H9 (cell line): ENCODE measurements around the gene NTN3. TPM values are rescaled to one million over a fixed set of nuclear protein-coding genes. Genes with fewer than 3 reads are reported as not detected.

Experiments
- DNase-seq: peaks from one replicate; pipeline ENCODE4 v3.0.0-alpha.2; 2017
- H2AFZ ChIP-seq: one replicate; pipeline ENCODE4 v1.6.1; 2013; ENCODE audit warnings: mild to moderate bottlenecking, low read length, control low read depth, moderate library complexity
- H2AK5ac ChIP-seq: 2 replicates; pipeline ENCODE4 v1.6.1; 2013; ENCODE audit warnings: low read length, control low read depth, mixed read lengths; ENCODE audit not compliant: insufficient read length
- H2BK120ac ChIP-seq: one replicate; pipeline ENCODE4 v1.6.1; 2013; ENCODE audit warnings: low read depth, mild to moderate bottlenecking, low read length, control low read depth, inconsistent platforms; ENCODE audit not compliant: poor library complexity, severe bottlenecking
- H2BK12ac ChIP-seq: 2 replicates; pipeline ENCODE4 v1.6.1; 2013; ENCODE audit warnings: low read length, control low read depth, mixed read lengths, low read depth; ENCODE audit not compliant: insufficient read length
- H2BK15ac ChIP-seq: 2 replicates; pipeline ENCODE4 v1.6.1; 2013; ENCODE audit warnings: low read depth, low read length, control low read depth
- H2BK20ac ChIP-seq: one replicate; pipeline ENCODE4 v1.6.1; 2013; ENCODE audit warnings: low read depth, mild to moderate bottlenecking, low read length, control low read depth, inconsistent platforms; ENCODE audit not compliant: poor library complexity, severe bottlenecking
- H2BK5ac ChIP-seq: 2 replicates; pipeline ENCODE4 v1.6.1; 2013; ENCODE audit warnings: low read length, control low read depth, mixed read lengths; ENCODE audit not compliant: insufficient read length
- H3K14ac ChIP-seq: 2 replicates; pipeline ENCODE4 v1.6.1; 2013; ENCODE audit warnings: low read length, control low read depth; ENCODE audit not compliant: insufficient read depth
- H3K18ac ChIP-seq: 2 replicates; pipeline ENCODE4 v1.6.1; 2013; ENCODE audit warnings: low read depth, mild to moderate bottlenecking, mixed read lengths, low read length, control low read depth; ENCODE audit not compliant: insufficient read length
- H3K23ac ChIP-seq: 2 replicates; pipeline ENCODE4 v1.6.1; 2013; ENCODE audit warnings: low read length, control low read depth, mixed read lengths, low read depth; ENCODE audit not compliant: insufficient read length
- H3K23me2 ChIP-seq: 2 replicates; pipeline ENCODE4 v1.6.1; 2013; ENCODE audit warnings: low read depth, mild to moderate bottlenecking, mixed read lengths, low read length, control low read depth; ENCODE audit not compliant: insufficient read length, poor library complexity, severe bottlenecking
- H3K27ac ChIP-seq: 2 replicates; pipeline ENCODE4 v1.5.1; 2013; ENCODE audit warnings: low read length, control low read depth, mixed read lengths, low read depth; ENCODE audit not compliant: insufficient read length
- H3K27me3 ChIP-seq: 2 replicates; pipeline ENCODE4 v1.6.1; 2013; ENCODE audit warnings: low read length, control low read depth, inconsistent platforms; ENCODE audit not compliant: insufficient read depth
- H3K4ac ChIP-seq: 2 replicates; pipeline ENCODE4 v1.6.1; 2013; ENCODE audit warnings: low read depth, mild to moderate bottlenecking, control low read depth, inconsistent platforms, low read length, moderate library complexity
- H3K4me1 ChIP-seq: 2 replicates; pipeline ENCODE4 v1.6.1; 2013; ENCODE audit warnings: low read length, control low read depth, inconsistent platforms; ENCODE audit not compliant: insufficient read depth
- H3K4me2 ChIP-seq: 2 replicates; pipeline ENCODE4 v1.6.1; 2013; ENCODE audit warnings: low read length, control low read depth, mixed read lengths; ENCODE audit not compliant: insufficient read length, insufficient read depth
- H3K56ac ChIP-seq: 2 replicates; pipeline ENCODE4 v1.6.1; 2013; ENCODE audit warnings: low read depth, mild to moderate bottlenecking, mixed read lengths, low read length, control low read depth; ENCODE audit not compliant: insufficient read length
- H3K79me1 ChIP-seq: 2 replicates; pipeline ENCODE4 v1.6.1; 2013; ENCODE audit warnings: low read depth, mild to moderate bottlenecking, moderate library complexity, low read length, control low read depth, inconsistent platforms; ENCODE audit not compliant: insufficient read depth, poor library complexity, severe bottlenecking
- H3K79me2 ChIP-seq: 2 replicates; pipeline ENCODE4 v1.6.1; 2013; ENCODE audit warnings: low read length, control low read depth, inconsistent platforms; ENCODE audit not compliant: insufficient read depth
- H3K9ac ChIP-seq: 2 replicates; pipeline ENCODE4 v1.6.1; 2013; ENCODE audit warnings: low read length, control low read depth, mixed read lengths; ENCODE audit not compliant: insufficient read length; ENCODE audit errors: extremely low read depth
- H3K9me3 ChIP-seq: one replicate; pipeline ENCODE4 v1.6.1; 2013; ENCODE audit warnings: low read depth, low read length, inconsistent platforms; ENCODE audit not compliant: control insufficient read depth
- H3T11ph ChIP-seq: one replicate; pipeline ENCODE4 v1.6.1; 2013; ENCODE audit warnings: mild to moderate bottlenecking, low read length, control low read depth, inconsistent platforms
- H4K20me1 ChIP-seq: one replicate; pipeline ENCODE4 v1.6.1; 2013; ENCODE audit not compliant: control insufficient read depth, insufficient read length, insufficient read depth
- H4K5ac ChIP-seq: 2 replicates; pipeline ENCODE4 v1.6.1; 2013; ENCODE audit warnings: low read depth, mild to moderate bottlenecking, mixed read lengths, low read length, control low read depth; ENCODE audit not compliant: insufficient read length
- H4K8ac ChIP-seq: replicated peaks from 2 replicates; pipeline ENCODE4 v1.6.1; 2013; ENCODE audit warnings: low read length, control low read depth, mixed read lengths, low read depth; ENCODE audit not compliant: insufficient read length
- H4K91ac ChIP-seq: 2 replicates; pipeline ENCODE4 v1.6.1; 2013; ENCODE audit warnings: low read depth, mild to moderate bottlenecking, moderate library complexity, mixed read lengths, low read length, control low read depth; ENCODE audit not compliant: insufficient read length
- H3K27ac Mint-ChIP-seq, 3 experiments: 2 replicates in 2 of 3; 3 replicates in 1 of 3; pipeline ENCODE4 v1.8.0; 2020 to 2021; ENCODE audit warnings: mixed read lengths in 3 of 3, mild to moderate bottlenecking in 1 of 3, moderate library complexity in 1 of 3
- H3K27me3 Mint-ChIP-seq: 2 replicates; pipeline ENCODE4 v1.8.0; 2021; ENCODE audit warnings: low read depth, mild to moderate bottlenecking, moderate library complexity, mixed read lengths
- H3K36me3 Mint-ChIP-seq, 3 experiments: 2 replicates in 2 of 3; 3 replicates in 1 of 3; pipeline ENCODE4 v1.8.0; 2020 to 2021; ENCODE audit warnings: low read depth in 3 of 3, mixed read lengths in 3 of 3; ENCODE audit not compliant: insufficient read depth in 1 of 3
- H3K4me1 Mint-ChIP-seq, 2 experiments: 2 replicates each; pipeline ENCODE4 v1.8.0; 2020; ENCODE audit warnings: mixed read lengths in 2 of 2
- H3K4me3 Mint-ChIP-seq, 2 experiments: 2 replicates in 1 of 2; 3 replicates in 1 of 2; pipeline ENCODE4 v1.8.0; 2020 to 2021; ENCODE audit warnings: mild to moderate bottlenecking in 2 of 2, mixed read lengths in 2 of 2, moderate library complexity in 1 of 2
- H3K9me3 Mint-ChIP-seq, 2 experiments: 2 replicates in 1 of 2; 3 replicates in 1 of 2; pipeline ENCODE4 v1.8.0; 2020; ENCODE audit warnings: mild to moderate bottlenecking in 2 of 2, mixed read lengths in 2 of 2, moderate library complexity in 1 of 2
- WGBS: extraction: QIAGEN DNeasy Blood & Tissue Kit; methylation state at CpG from one replicate; pipeline ENCODE4 v1.1.7; 2013; ENCODE audit warnings: missing lambda C conversion rate, low lambda C conversion rate, mixed read lengths; ENCODE audit not compliant: insufficient read length; ENCODE audit errors: extremely low coverage; 5-methylcytosine and 5-hydroxymethylcytosine counted together
- total RNA-seq: library from RNA; stranded (reverse); gene quantifications from 2 replicates; pipeline ENCODE4 v1.2.1, GENCODE V29; 2021
- TF ChIP-seq, protein P1 (sequence below): fragments of 200-600 bp; sonication (generic); conservative IDR thresholded peaks from 3 replicates; pipeline ENCODE4 v1.8.0; 2021; ENCODE audit warnings: antibody characterized with exemption, mild to moderate bottlenecking

NTN3 gene
- total RNA-seq, 1 experiment from 2014 or later: 1.3 TPM

DNA sequence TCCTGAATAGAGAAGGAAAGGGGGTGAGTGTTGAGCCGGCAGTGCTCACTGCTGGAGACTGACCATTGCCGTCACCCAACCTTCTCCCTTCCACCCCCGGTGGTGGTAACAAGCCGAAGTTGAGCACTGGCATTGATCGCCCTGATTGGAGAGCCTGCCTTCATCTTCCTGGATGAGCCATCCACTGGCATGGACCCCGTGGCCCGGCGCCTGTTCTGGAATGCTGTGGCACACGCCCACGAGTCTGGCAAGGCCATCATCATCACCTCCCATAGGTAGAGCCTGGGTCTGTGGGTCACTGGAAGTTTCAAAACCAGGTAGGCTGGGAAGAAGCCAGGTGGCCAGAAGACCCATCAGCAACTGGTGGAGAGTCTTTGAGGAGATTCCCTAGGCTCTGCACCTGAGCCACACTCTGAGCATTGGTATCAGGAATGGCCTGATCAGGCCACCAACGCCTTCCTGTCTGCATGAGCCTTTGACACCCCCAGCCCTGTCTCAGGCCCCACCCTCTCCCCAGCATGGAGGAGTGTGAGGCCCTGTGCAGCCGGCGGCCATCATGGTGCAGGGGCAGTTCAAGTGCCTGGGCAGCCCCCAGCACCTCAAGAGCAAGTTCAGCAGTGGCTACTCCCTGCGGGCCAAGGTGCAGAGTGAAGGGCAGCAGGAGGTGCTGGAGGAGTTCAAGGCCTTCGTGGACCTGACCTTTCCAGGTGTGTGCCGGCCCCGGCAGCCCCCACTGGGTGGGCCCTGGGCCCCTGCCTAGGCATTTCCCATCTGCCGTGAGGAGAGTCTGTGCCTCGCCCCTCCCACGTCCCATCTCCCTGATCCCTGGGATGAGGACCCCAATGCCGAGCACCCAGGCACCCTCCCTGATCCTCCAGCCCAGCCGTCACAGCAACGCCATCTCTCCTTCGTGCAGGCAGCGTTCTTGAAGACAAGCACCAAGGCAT is 46.8 kb upstream of the NTN3 start:
- WGBS: no CpG with 5 or more reads among the region's 25 CpGs

More for the DNA sequence above, 46.8 kb upstream of the NTN3 start:
- Histone ChIP-seq H3K79me1 (no peaks in the 10 kb centered on the region), H2BK15ac (no peak overlapping the region), H3K14ac (no peak overlapping the region), H4K5ac (no peak overlapping the region), H3K9ac (no peak overlapping the region), H2BK12ac (no peak overlapping the region), H4K8ac (no peak overlapping the region), H4K91ac (no peak overlapping the region), H2AFZ (no peak overlapping the region), H3T11ph (no peak overlapping the region), H3K27ac (no peak overlapping the region), H3K27me3 (no peaks in the 10 kb centered on the region; the same call in 1 of the 2 replicates), H3K23ac (no peak overlapping the region), H3K4ac (no peak overlapping the region), H3K79me2 (no peaks in the 10 kb centered on the region), H3K9me3 (no peaks in the 10 kb centered on the region), H2AK5ac (no peak overlapping the region), H2BK120ac (no peak overlapping the region), H3K4me1 (no peaks in the 10 kb centered on the region), H3K56ac (no peak overlapping the region), H2BK5ac (no peak overlapping the region), H3K4me2 (no peak overlapping the region), H3K23me2 (peaks cover 8% of the 10 kb centered on the region), H2BK20ac (no peak overlapping the region), H4K20me1 (no peaks in the 10 kb centered on the region), H3K18ac (no peak overlapping the region)
- TF ChIP-seq, protein P1, sequence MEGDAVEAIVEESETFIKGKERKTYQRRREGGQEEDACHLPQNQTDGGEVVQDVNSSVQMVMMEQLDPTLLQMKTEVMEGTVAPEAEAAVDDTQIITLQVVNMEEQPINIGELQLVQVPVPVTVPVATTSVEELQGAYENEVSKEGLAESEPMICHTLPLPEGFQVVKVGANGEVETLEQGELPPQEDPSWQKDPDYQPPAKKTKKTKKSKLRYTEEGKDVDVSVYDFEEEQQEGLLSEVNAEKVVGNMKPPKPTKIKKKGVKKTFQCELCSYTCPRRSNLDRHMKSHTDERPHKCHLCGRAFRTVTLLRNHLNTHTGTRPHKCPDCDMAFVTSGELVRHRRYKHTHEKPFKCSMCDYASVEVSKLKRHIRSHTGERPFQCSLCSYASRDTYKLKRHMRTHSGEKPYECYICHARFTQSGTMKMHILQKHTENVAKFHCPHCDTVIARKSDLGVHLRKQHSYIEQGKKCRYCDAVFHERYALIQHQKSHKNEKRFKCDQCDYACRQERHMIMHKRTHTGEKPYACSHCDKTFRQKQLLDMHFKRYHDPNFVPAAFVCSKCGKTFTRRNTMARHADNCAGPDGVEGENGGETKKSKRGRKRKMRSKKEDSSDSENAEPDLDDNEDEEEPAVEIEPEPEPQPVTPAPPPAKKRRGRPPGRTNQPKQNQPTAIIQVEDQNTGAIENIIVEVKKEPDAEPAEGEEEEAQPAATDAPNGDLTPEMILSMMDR: no peak
- no peak overlapping the region for H3K4me3 Mint-ChIP-seq
- DNase-seq: no peak
- H3K36me3 Mint-ChIP-seq: no peaks in the 10 kb centered on the region; a peak in 1 of 7 replicates
- no peak overlapping the region for H3K27ac Mint-ChIP-seq
- H3K27me3 Mint-ChIP-seq: peaks cover 19% of the 10 kb centered on the region
- no peaks in the 10 kb centered on the region for H3K9me3 Mint-ChIP-seq
- H3K4me1 Mint-ChIP-seq: peaks cover 12 to 15% of the 10 kb centered on the region in 2 experiments
